Smooth muscle cell (in vitro differentiated cells): Measurements from ENCODE around the gene CDH13. TPM values are rescaled to one million over a fixed set of nuclear protein-coding genes. Genes with fewer than 3 reads are reported as not detected.

Experiments
- DNase-seq: peaks from one replicate; lab custom pipeline; 2025; ENCODE audit not compliant: unreplicated experiment; lab: John Stamatoyannopoulos, UW
- H2AFZ ChIP-seq: fragments of 200-600 bp; sonication (generic); 2 replicates; pipeline ENCODE4 v1.6.0; 2016; ENCODE audit warnings: antibody characterized with exemption, low read depth, mild to moderate bottlenecking
- H3F3A ChIP-seq: fragments of 200-600 bp; sonication (generic); 2 replicates; pipeline ENCODE4 v1.6.0; 2017; ENCODE audit warnings: antibody characterized with exemption, low read depth
- H3K27ac ChIP-seq: fragments of 200-600 bp; sonication (generic); 2 replicates; pipeline ENCODE4 v1.5.1; 2016; ENCODE audit warnings: low read depth, mild to moderate bottlenecking
- H3K27me3 ChIP-seq: fragments of 200-600 bp; sonication (generic); 2 replicates; pipeline ENCODE4 v1.6.1; 2016; ENCODE audit warnings: low read depth, mild to moderate bottlenecking
- H3K36me3 ChIP-seq: fragments of 200-600 bp; sonication (generic); 2 replicates; pipeline ENCODE4 v1.5.1; 2016; ENCODE audit warnings: low read depth
- H3K4me1 ChIP-seq: fragments of 200-600 bp; sonication (generic); 2 replicates; pipeline ENCODE4 v1.5.1; 2016; ENCODE audit warnings: low read depth
- H3K4me2 ChIP-seq: fragments of 200-600 bp; sonication (generic); 2 replicates; pipeline ENCODE4 v1.6.0; 2016; ENCODE audit warnings: mild to moderate bottlenecking
- H3K4me3 ChIP-seq: fragments of 200-600 bp; sonication (generic); 2 replicates; pipeline ENCODE4 v1.5.1; 2016; ENCODE audit warnings: mild to moderate bottlenecking
- H3K79me2 ChIP-seq: fragments of 200-600 bp; sonication (generic); 2 replicates; pipeline ENCODE4 v1.6.0; 2016; ENCODE audit warnings: low read depth, mild to moderate bottlenecking
- H3K9ac ChIP-seq: fragments of 200-600 bp; sonication (generic); 2 replicates; pipeline ENCODE4 v1.6.0; 2016; ENCODE audit warnings: low read depth
- H3K9me3 ChIP-seq: fragments of 200-600 bp; sonication (generic); replicated peaks from 2 replicates; pipeline ENCODE4 v1.5.1; 2016; ENCODE audit warnings: low read depth
- H4K20me1 ChIP-seq: fragments of 200-600 bp; sonication (generic); 2 replicates; pipeline ENCODE4 v1.6.0; 2016; ENCODE audit warnings: low read depth
- WGBS: methylation state at CpG from one replicate; pipeline ENCODE4 v1.1.7; 2016; ENCODE audit warnings: low lambda C conversion rate; 5-methylcytosine and 5-hydroxymethylcytosine counted together
- polyA plus RNA-seq: library from polyadenylated mRNA; unstranded; fragments of >200 nt; fragmentation: Nextera tagmentation; extraction: Ambion mirVana; gene quantifications from 2 replicates; pipeline ENCODE4 v1.2.1, GENCODE V29; 2016
- total RNA-seq: library from RNA; depleted of rRNA; stranded (reverse); fragments of >200 nt; gene quantifications from 2 replicates; pipeline ENCODE4 v1.2.3, GENCODE V29; 2014
- TF ChIP-seq, protein P1 (sequence below): fragments of 200-600 bp; sonication (generic); IDR thresholded peaks from 2 replicates; pipeline ENCODE4 v1.5.1; 2017; ENCODE audit warnings: borderline replicate concordance, mild to moderate bottlenecking, antibody characterized with exemption; ENCODE audit not compliant: insufficient read depth, poor library complexity, severe bottlenecking

CDH13 gene
- total and polyA plus RNA-seq, 2 experiments from 2014 or later: 12.1 to 32.2 TPM

- Histone ChIP-seq H3K4me1 (no peaks in the 10 kb centered on the region), H3F3A (no peaks in the 10 kb centered on the region), H3K79me2 (no peaks in the 10 kb centered on the region), H3K9me3 (no peaks in the 10 kb centered on the region), H3K9ac (no peak overlapping the region), H3K4me3 (no peak overlapping the region), H4K20me1 (no peaks in the 10 kb centered on the region), H3K36me3 (no peaks in the 10 kb centered on the region), H2AFZ (no peak overlapping the region), H3K27me3 (no peaks in the 10 kb centered on the region), H3K27ac (no peak overlapping the region), H3K4me2 (no peak overlapping the region)
- TF ChIP-seq, protein P1, sequence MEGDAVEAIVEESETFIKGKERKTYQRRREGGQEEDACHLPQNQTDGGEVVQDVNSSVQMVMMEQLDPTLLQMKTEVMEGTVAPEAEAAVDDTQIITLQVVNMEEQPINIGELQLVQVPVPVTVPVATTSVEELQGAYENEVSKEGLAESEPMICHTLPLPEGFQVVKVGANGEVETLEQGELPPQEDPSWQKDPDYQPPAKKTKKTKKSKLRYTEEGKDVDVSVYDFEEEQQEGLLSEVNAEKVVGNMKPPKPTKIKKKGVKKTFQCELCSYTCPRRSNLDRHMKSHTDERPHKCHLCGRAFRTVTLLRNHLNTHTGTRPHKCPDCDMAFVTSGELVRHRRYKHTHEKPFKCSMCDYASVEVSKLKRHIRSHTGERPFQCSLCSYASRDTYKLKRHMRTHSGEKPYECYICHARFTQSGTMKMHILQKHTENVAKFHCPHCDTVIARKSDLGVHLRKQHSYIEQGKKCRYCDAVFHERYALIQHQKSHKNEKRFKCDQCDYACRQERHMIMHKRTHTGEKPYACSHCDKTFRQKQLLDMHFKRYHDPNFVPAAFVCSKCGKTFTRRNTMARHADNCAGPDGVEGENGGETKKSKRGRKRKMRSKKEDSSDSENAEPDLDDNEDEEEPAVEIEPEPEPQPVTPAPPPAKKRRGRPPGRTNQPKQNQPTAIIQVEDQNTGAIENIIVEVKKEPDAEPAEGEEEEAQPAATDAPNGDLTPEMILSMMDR: no peak
- no peak for DNase-seq
- 90% methylated on average over 5 of the region's 5 CpGs for WGBS
These were observed 723.7 kb downstream of the CDH13 start for GRCh38 chr16:83350481-83350880.

DNA sequence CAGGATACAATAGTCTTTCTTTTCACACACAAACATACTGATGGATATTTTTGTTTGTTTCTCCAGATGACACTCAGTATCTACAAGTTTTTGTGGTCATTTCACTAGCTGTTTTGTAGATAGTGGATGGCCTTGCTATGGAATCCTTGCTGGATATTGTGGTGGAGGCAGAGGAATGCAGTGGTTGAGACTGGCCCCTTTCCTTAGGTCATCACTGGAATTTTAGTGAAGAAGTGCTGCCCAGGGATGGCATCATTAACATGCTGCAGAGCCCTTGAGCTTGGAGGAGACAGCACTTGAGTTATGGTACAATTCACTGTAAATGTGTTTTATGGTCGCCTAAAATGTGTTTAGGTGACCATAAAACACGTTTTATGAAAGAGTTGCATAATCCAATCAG is 725.1 kb downstream of the CDH13 start:
- Histone ChIP-seq H3K27ac (no peak overlapping the region), H3K27me3 (no peaks in the 10 kb centered on the region), H2AFZ (no peak overlapping the region), H3K79me2 (no peaks in the 10 kb centered on the region), H4K20me1 (no peaks in the 10 kb centered on the region), H3K4me2 (peak overlapping the region; percentile 16), H3K36me3 (no peaks in the 10 kb centered on the region), H3K4me1 (no peaks in the 10 kb centered on the region), H3K9me3 (no peaks in the 10 kb centered on the region), H3F3A (no peaks in the 10 kb centered on the region), H3K4me3 (no peak overlapping the region), H3K9ac (no peak overlapping the region)
- TF ChIP-seq, protein P1: no peak
- no peak for DNase-seq
- WGBS: 73% methylated on average over 2 of the region's 2 CpGs

DNA sequence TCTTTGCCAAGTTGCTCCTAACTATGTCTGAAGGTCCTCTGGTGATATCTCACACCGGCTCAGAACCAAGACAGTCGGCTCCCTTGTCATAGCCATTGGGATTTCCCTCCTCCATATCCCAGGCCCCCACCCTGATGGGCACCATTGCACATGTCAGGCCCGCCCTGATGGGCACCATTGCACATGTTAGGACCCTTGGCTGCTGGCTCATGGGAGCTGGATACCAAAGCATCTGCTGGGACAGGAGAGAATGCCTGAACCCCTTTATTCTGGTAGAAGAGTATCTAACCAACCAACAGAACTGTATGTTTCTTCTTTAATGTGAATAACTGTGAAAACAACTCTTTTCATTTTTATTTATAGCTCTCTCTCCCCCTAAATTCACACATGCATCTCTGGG is 726.5 kb downstream of the CDH13 start:
- Histone ChIP-seq H3K9me3 (no peaks in the 10 kb centered on the region), H3K27me3 (no peaks in the 10 kb centered on the region), H3K79me2 (no peaks in the 10 kb centered on the region), H3K36me3 (no peaks in the 10 kb centered on the region), H3K27ac (no peak overlapping the region), H3K4me3 (no peak overlapping the region), H4K20me1 (no peaks in the 10 kb centered on the region), H3K4me1 (no peaks in the 10 kb centered on the region), H3F3A (no peaks in the 10 kb centered on the region), H3K9ac (no peak overlapping the region), H2AFZ (no peak overlapping the region), H3K4me2 (no peak overlapping the region)
- DNase-seq: no peak
- TF ChIP-seq, protein P1: no peak
- 94% methylated on average over 3 of the region's 3 CpGs for WGBS

GRCh38 chr16:83354015-83354414 is 727.2 kb downstream of the CDH13 start:
- Histone ChIP-seq H3K27ac (no peak overlapping the region), H3K27me3 (no peaks in the 10 kb centered on the region), H4K20me1 (no peaks in the 10 kb centered on the region), H2AFZ (no peak overlapping the region), H3K4me1 (no peaks in the 10 kb centered on the region), H3K4me2 (no peak overlapping the region), H3K4me3 (no peak overlapping the region), H3K9ac (no peak overlapping the region), H3K79me2 (no peaks in the 10 kb centered on the region), H3K36me3 (no peaks in the 10 kb centered on the region), H3K9me3 (no peaks in the 10 kb centered on the region), H3F3A (no peaks in the 10 kb centered on the region)
- WGBS: 88% methylated on average over 7 of the region's 7 CpGs
- TF ChIP-seq, protein P1: no peak
- DNase-seq: no peak
